ENCODE measurements around the gene ITPRIP.

The ITPRIP gene

GRCh38 chr10:104279550-104280259 lies 58.6 kb downstream of the ITPRIP start:
- no peak for DNase-seq

- no peak for DNase-seq
Observed at GRCh38 chr10:104277785-104278184, 60.5 kb downstream of the ITPRIP start.

DNA sequence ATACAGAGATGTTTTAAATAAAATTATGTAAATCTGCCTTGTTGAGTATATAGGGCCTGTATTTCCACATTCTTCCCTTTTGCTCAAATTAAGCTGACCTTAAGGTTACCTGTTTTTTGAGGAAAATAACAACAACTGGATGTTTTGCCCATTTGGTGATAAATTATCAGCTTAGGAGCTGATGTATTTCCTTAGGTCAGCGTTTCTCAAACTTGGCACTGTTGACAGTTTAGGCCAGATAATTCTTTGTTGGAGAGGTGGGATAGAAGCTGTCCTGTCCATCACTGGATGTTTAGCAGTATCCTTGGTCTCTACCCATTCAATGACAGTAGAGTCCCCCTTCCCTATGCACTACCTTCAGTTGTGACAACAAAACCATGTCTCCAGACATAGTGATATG lies 62.1 kb downstream of the ITPRIP start:
- DNase-seq, result no peak

GRCh38 chr10:104274762-104275721 lies 63.2 kb downstream of the ITPRIP start:
- DNase-seq, result no peak

DNA sequence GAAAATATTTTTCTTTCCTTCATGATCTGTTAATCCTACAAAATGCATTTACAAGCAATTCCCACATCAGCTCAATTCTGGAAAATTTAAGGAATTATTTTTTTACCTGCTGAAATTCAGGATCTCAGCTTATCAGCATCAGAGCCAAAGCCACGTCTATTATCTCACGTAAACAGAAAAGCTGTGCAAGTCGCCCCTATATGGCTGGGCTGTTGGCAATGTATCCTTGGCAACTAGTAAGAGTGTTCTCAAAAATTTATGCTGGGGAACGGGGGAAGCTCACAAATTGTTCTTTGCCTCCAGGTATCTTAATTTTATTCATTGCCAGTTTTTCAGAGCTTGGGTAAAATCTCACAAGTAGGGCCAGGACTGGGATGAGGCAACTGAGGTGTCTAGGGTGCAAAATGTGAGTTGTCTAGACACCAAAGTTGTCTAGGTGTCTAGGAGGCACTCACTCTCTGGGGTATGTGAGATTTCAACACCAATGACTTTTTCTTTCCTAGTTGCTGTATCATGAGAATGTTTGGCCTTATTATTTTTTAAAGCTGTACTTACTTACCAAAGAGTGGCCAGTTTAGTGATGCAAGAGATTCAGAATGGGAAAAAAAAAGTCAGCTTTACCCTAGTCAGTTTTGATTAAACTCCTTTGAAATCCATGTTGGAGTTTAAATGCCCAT lies 64.2 kb downstream of the ITPRIP start:
- no peak for DNase-seq

DNA sequence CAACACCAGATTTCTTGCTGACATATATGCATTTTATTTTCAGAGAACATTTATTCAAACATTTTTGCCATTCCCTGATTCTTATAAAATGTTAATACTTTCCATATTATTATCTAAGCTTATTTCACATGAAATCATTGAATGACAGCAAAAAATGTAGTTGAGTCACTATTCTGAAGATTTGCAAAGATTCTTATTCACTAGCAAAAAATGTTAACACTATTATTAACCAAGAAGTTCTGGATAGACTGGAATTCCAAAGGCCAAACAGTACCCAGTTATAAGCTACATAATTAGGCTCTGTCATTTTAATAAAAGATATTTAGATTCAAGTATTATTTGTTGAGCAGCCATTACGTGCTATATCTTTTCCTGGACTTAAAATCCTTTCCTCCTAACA lies 65.0 kb downstream of the ITPRIP start:
- no peak for DNase-seq

- peak; percentile 97 to 99 for DNase-seq
Observed at GRCh38 chr10:104268713-104269645, 69.3 kb downstream of the ITPRIP start, which contains the start of gene GSTO2. Gene GSTO2 (plus strand): TSS chr10:104269184. CDS start chr10:104274916, 5,732 bp downstream.

DNA sequence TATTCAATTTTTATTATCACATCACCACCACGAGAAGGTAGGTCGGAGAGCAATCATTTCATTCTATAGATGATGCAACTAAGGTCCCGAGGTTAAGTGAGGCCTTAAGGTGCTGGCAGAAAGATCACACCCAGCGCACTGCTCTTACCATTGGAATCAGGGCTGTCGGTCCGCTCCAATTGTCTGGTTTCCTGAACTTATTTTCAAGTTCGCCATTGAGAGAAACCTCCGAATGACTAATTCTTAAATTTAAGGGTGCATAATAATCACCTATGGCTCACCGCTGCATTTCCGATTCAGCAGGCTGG lies 69.9 kb downstream of the ITPRIP start:
- no peak for DNase-seq

- DNase-seq, result no peak
Observed at GRCh38 chr10:104267721-104268404, 70.4 kb downstream of the ITPRIP start.

GRCh38 chr10:104264783-104265182 lies 73.5 kb downstream of the ITPRIP start:
- no peak for DNase-seq

DNA sequence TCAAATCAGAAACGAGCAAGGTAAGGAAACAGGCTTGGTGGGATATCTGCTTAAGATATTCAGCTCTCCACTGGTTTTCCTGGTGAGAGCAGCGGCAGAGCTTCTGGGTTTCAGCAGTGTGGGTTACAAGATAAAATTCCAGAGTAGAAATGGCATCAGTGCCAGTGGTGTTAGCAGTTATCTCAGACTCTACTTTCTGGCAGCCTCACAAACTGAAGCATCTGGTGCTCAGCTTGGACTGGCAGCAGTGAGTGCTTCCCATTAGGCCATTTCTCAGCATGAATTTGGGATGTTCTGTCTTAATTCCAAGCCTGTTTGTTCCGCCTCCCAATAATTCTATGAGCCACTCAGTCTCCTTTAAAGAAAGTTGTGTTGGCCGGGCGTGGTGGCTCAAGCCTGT lies 76.2 kb downstream of the ITPRIP start:
- no peak for DNase-seq

DNA sequence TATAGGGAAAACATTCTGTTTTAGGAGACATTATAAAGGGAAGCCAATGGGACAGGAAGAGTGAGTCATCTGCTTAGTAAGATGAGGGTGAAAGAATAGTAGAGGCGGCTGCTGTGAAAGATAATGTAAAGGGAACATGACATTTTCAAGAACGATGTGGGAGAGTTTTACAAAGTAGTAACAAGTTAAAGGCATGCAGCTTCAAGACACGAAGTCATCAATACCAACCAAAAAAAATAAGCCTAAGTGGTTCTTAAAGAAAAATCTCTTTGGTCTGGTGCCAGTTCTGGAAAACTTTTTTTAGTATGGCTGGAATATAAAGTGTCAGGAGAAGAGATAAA lies 77.5 kb downstream of the ITPRIP start:
- DNase-seq, result no peak

- no peak for DNase-seq
Observed at GRCh38 chr10:104259999-104260774, 78.1 kb downstream of the ITPRIP start.
